Gastroesophageal sphincter (tissue), 3 donors: ENCODE data around the gene LDLRAD4.

Experiments used
- POLR2AphosphoS5 ChIP-seq: sonication (generic); formaldehyde crosslinking; IDR thresholded peaks from one replicate; pipeline ENCODE4 v1.6.1; 2017; ENCODE audit warnings: antibody characterized with exemption
- TF ChIP-seq, protein P1 (sequence below), 4 experiments: fragments of 200-600 bp in 2 of 4; fragments of 450-650 bp in 2 of 4; sonication (generic) in 1 of 4; IDR thresholded peaks; one replicate each; pipeline ENCODE4 v1.5.1; 2017 to 2019; ENCODE audit warnings: antibody characterized with exemption in 4 of 4, mild to moderate bottlenecking in 2 of 4, moderate library complexity in 2 of 4

DNA sequence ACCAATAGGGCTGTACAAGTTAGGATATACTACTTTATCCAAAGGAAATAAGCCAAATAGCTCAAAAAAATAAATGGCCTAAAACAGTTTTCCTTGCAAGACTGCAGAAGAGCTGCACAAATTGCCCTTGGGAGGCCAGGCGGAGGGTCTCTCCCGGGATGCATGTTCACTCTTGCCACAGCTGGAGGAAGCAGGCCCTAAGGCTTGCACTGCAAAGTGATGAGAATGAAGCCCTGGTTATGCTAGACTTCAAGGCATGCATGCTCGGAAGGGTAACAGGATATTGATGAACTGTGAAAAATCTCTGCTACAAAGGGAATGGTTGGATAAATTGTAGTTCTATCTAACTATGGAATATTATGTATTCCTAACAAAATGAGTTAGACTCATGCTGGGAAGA is 27.5 kb upstream of the LDLRAD4 start:
- TF ChIP-seq, protein P1, sequence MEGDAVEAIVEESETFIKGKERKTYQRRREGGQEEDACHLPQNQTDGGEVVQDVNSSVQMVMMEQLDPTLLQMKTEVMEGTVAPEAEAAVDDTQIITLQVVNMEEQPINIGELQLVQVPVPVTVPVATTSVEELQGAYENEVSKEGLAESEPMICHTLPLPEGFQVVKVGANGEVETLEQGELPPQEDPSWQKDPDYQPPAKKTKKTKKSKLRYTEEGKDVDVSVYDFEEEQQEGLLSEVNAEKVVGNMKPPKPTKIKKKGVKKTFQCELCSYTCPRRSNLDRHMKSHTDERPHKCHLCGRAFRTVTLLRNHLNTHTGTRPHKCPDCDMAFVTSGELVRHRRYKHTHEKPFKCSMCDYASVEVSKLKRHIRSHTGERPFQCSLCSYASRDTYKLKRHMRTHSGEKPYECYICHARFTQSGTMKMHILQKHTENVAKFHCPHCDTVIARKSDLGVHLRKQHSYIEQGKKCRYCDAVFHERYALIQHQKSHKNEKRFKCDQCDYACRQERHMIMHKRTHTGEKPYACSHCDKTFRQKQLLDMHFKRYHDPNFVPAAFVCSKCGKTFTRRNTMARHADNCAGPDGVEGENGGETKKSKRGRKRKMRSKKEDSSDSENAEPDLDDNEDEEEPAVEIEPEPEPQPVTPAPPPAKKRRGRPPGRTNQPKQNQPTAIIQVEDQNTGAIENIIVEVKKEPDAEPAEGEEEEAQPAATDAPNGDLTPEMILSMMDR (IDR thresholded peaks at IDR 0.05) = no peak
- no peak for TF ChIP-seq POLR2AphosphoS5
